SK-N-DZ (cell line): Measurements from ENCODE around the gene MACROD1.

Source experiments
- DNase-seq: peaks from one replicate; pipeline ENCODE4 v3.0.0-alpha.2; 2015; ENCODE audit warnings: low spot score

MACROD1 gene

GRCh38 chr11:64152841-64153691 is 12.8 kb downstream of the MACROD1 start:
- DNase-seq = peak; percentile 48

DNA sequence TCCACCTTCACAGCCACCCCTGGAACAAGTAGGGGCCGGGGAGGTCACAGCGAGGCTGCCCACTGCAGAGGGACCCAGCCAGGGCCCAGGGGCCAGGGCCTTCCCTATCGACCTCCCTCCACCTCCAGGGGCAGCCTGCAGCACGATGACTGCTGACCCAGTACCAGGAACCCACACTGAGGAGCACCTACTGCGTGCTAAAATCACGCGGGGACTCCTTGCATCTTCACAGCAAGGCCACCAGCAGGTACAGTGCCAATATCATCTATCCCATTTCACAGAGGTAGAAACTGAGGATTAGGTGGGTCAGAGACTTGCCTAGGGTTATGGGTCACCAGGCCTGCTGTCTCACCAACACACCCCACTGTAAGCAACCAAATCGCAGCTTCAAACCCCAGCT is 14.6 kb downstream of the MACROD1 start:
- DNase-seq = no peak

GRCh38 chr11:64150481-64151239 is 15.3 kb downstream of the MACROD1 start:
- DNase-seq = no peak

DNA sequence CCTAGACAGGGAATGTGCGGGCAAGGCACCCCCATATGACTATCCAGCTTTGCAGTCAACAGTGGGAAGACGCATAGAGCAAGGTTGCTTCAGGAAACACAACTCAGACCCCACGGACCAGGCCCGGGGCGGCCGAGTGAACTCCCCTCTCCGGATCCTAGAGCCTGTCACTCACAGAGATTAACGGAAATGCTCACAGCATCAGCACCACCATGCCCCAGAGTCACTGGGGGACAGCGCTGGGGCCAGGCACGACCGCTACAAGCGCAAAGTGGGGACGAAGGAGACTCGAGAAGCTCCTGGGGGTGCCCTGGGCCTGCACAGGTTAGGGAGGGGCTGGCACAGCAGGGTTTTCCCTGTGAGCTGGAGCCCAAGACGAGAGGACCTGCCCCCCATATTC is 15.9 kb downstream of the MACROD1 start:
- DNase-seq = no peak

GRCh38 chr11:64148917-64149617 is 16.8 kb downstream of the MACROD1 start:
- no peak for DNase-seq

DNA sequence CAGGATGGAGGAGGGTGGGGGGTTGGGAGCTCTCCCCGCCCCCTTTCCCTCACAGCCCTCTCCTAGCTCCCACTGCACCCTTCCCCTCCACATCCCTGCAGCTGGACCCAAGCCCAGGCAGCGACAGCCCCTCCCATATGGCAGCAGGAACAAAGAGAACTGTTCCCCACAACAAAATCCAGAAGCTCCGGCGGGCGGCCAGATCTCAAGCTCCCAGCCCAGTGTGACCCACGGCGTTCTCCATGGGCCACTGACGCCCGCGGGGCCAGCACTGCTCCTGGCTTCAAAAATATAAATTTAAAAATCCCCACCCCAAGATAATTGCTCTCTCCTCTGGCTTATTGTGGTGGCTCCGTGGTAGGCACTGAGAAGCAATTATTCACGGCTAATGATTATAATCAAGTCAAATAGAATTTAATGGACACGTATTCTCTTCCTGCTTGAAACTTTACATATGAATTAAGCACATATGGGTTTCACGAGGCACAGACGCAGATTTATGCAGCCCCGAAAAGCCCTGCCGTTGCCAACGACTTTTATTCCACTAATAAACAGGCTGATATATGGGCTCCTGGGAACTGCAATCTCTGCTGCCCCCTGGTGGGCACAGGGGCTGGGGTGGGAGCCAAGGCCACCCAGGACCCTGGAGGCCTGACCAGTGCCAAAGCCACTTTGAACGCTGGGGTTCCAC is 17.5 kb downstream of the MACROD1 start:
- DNase-seq = peak; percentile 75

GRCh38 chr11:64146036-64146955 is 19.6 kb downstream of the MACROD1 start:
- DNase-seq = peak; percentile 85

- DNase-seq = peak; percentile 83
Measured at GRCh38 chr11:64144587-64145472, 21.1 kb downstream of the MACROD1 start.

- no peak for DNase-seq
Measured at GRCh38 chr11:64141081-64141783, 24.7 kb downstream of the MACROD1 start.

DNA sequence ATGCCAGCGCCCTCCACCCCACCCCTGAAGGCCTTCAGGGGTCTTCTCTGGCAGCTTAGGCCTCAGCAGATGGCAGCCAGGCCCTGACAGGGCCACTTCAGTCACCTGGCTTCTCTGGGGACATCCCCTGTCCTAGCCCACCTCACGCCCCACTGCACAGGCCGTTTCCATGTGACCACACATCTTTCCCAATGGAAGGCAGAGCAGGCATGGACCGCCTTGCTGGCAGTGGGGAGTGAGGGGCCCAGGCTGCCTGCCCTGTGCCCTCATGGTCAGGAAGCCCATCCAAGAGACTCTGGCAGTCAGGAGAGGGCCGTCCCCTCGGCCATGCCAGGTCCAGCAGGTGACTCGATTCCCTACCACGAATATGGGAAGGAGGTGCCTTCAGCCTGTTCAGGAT is 25.8 kb downstream of the MACROD1 start:
- DNase-seq = no peak

DNA sequence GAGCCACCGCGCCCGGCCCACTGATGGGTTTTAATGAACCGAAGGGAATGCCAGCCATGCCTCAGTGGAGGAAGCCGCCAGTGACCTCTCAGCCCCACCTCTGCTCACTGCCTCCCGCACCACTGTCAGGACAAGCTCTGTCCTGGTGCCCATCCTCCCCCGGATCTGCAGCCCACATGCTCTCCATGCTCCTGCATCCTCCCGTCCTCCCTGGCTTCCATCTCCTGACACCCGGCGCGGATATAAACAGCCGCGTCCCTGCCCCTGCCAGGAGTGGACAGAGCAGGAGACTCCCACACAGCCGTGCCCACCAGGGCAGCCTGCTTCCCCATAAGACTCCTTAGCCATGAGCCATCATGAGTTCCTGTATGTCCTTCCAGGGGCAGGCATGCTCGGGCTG is 26.9 kb downstream of the MACROD1 start:
- DNase-seq = no peak

DNA sequence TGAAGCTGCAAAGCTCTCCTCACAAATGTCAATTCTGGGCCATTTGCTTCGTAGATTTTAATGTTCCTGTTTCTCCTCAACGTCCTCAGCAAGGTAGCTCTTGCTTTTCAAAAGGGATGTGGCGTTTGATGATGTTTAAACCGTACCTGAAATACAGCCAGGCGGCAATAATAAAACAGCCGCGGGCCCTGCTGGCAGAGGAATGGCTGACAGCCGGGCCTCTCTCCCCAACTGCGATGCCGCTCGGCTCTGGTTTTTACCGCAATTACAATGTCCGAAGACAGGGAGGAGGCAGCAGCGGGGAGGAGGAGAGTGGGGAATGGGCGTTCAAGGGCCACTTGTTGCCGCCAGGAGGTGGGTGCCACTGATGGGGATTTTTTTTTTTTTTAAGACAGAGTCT is 27.5 kb downstream of the MACROD1 start:
- no peak for DNase-seq

DNA sequence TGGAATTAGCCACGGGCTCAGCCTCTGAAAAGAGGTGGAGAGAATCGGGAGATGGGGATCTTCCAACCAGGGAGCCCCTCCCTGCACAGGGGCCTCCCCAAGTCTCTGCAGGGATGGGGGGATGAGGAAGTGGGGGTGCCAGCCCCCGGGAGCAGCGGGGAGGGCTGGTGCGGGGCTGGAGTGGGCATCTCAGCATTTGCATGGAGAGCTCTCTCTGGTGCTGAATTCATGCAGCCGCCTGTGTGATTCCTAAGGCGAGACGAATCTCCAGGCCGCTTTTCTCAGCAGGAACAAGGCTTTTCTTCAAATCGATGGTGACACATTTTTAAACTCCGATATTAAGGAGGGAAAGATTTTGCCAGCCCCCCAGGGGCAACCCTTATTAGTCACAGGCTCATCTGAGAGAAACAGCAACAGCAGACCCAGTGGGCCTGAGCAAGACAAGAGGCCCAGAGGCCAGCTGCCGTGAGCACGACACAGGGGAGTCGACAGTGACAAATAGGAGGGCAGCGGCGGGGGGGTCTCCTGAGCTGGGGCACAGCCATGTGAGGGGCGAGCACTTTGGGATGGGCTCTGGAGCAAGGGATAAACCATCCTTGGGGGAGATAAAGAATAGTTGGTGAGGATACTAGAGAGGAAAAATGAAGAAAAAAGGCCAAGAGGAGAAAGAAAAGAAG is 29.0 kb downstream of the MACROD1 start:
- DNase-seq = no peak

- DNase-seq = no peak
Measured at GRCh38 chr11:64135711-64136110, 30.2 kb downstream of the MACROD1 start.

DNA sequence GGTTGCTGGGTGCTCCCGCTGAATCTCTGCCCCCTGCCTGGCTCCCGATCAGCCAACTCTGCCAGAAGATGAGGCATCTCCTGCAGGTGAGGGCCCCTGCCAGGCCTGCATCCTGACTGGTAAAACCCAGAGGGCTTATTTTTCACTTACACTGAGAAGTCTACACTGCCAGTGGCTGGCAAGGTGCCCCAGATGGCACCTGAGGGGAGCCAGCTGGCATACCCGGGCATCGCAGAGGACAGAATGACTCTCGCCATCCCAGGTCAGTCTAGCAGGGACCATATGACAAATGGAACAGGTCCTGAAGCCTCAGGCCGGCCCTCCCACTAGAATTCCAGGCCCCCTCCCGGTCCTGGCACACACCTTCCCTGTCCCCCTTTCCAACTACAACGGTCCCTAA is 30.9 kb downstream of the MACROD1 start:
- no peak for DNase-seq

DNA sequence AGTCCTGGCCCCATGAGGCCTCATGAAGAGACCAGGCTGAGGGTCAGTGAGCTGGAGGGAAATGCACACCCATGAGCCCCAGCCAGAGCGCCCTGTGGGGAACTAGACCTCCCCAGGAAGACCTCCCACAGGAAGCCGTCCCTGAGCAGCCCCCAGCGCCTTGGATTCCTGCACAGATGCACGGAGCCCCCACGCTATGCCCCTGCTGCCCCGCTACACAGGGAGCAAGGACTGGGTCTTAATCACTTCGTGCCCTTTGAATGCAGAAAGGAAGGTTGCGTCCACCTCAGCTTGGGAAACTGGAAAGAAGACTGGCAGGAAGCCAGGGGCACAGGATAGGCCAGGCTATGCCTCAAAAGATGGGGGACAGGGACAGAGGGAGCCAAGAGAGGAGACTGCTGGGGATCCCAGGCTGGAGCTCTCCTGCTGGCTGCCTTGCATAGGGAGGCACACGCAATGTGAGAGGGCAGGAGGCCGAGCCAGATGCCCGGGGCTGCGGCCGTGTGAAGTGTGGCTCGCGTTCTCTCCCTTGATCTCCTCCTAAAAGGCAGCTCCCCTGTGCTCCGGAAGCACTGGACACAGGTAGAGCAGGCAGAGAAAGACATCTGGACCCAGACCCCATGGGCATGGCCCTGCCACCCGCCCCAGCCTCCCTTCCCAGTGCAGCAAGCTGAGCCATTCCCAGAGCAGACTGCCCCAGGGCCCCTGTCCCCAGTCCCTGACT is 32.8 kb downstream of the MACROD1 start:
- no peak for DNase-seq

GRCh38 chr11:64132191-64132771 is 33.6 kb downstream of the MACROD1 start:
- peak; percentile 86 for DNase-seq
